Activated naive CD8-positive, alpha-beta T cell treated with anti-CD3 and anti-CD28 coated beads, Interleukin-2, amount 50 U/mL, for 24 hours (primary cell): Measurements from ENCODE around the gene AP1G1.
A peak's percentile ranks its signal among the peaks of the same experiment; 100 is the strongest.
"Not testable (repeated sequence)": the region's sequence is repeated elsewhere in the genome, so short reads cannot be mapped to it uniquely, and the experiment has no call there.

Source experiments
- ATAC-seq: fragments of 150-1000 bp; cut with Tn5 transposase; one replicate; pipeline ENCODE4 v1.10.0; 2021
- DNase-seq: peaks from one replicate; pipeline ENCODE4 v3.0.0; 2021
- H3K27ac Mint-ChIP-seq: one replicate; pipeline ENCODE4 v1.8.0; 2021; ENCODE audit warnings: mild to moderate bottlenecking, mixed read lengths
- H3K27me3 Mint-ChIP-seq: one replicate; pipeline ENCODE4 v1.8.0; 2021; ENCODE audit warnings: mixed read lengths
- H3K36me3 Mint-ChIP-seq: one replicate; pipeline ENCODE4 v1.8.0; 2021; ENCODE audit warnings: low read depth, mixed read lengths
- H3K4me1 Mint-ChIP-seq: one replicate; pipeline ENCODE4 v1.8.0; 2021; ENCODE audit warnings: mixed read lengths
- H3K4me3 Mint-ChIP-seq: one replicate; pipeline ENCODE4 v1.8.0; 2021; ENCODE audit warnings: mild to moderate bottlenecking, moderate library complexity, mixed read lengths
- H3K9me3 Mint-ChIP-seq: one replicate; pipeline ENCODE4 v1.8.0; 2021; ENCODE audit warnings: mixed read lengths

Gene AP1G1

DNA sequence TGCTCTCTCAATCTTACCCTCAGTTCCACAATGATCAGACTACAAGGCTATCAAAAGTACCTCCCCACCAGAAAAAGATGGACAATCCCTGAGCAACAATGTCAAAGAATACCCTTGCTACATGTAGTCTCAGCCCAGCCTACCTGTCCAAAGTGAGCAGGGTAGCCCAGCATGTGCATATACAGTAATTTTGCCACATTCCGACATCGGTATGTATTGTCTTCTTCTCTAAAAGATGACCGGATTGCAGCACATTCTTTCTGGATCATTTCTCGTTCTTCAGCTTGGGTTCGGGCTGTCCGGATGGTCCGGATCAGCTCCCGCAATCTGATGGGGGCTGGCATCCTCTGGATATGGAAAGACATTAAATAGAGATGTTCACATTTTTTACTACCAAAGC lies 19.5 kb downstream of the AP1G1 start:
- Mint-ChIP-seq H3K4me1 (peaks cover 40% of the 10 kb centered on the region), H3K27ac (no peak overlapping the region), H3K4me3 (no peak overlapping the region), H3K27me3 (no peaks in the 10 kb centered on the region), H3K36me3 (peaks cover 27% of the 10 kb centered on the region), H3K9me3 (no peaks in the 10 kb centered on the region)
- ATAC-seq: no peak
- DNase-seq: no peak

DNA sequence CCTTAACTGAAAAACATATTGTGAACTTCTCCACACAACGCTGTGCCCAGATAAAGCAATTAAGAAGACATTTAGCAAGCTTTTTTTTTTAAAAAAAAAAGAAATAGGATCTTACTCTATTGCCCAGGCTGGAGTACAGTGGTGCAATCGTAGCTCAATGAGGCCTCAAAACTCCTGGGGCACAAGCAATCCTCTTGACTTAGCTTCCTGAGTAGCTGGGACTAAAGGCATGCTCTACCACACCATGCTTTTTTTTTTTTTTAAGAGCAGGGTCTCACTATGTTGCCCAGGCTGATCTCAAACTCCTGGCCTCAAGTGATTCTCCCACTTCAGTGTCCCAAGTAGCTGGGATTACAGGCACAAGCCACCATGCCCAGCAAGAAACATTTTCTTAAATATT lies 20.1 kb downstream of the AP1G1 start:
- Mint-ChIP-seq H3K9me3 (no peaks in the 10 kb centered on the region), H3K36me3 (peaks cover 27% of the 10 kb centered on the region), H3K27me3 (no peaks in the 10 kb centered on the region), H3K4me3 (no peak overlapping the region), H3K4me1 (peaks cover 35% of the 10 kb centered on the region), H3K27ac (no peak overlapping the region)
- ATAC-seq (no peak), DNase-seq (no peak)

DNA sequence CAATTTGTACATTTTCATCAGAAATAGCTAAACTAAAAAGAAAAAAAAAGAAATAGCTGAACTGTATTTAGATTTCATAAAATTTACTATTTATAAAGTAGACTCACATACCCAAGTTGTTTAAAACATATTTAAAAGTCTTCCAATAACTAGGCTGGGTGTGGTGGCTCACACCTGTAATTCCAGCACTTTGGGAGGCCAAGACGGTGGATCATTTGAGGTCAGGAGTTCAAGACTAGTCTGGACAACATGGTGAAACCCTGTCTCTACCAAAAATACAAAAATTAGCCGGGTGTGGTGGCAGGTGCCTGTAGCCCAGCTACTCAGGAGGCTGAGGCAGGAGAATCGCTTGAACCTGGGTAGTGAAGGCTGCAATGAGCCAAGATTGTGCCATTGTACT lies 23.5 kb downstream of the AP1G1 start:
- ATAC-seq, H3K4me1 Mint-ChIP-seq, H3K4me3 Mint-ChIP-seq, H3K9me3 Mint-ChIP-seq, DNase-seq, H3K27ac Mint-ChIP-seq, H3K27me3 Mint-ChIP-seq: not testable (repeated sequence)
- peaks cover 25% of the 10 kb centered on the region for H3K36me3 Mint-ChIP-seq

DNA sequence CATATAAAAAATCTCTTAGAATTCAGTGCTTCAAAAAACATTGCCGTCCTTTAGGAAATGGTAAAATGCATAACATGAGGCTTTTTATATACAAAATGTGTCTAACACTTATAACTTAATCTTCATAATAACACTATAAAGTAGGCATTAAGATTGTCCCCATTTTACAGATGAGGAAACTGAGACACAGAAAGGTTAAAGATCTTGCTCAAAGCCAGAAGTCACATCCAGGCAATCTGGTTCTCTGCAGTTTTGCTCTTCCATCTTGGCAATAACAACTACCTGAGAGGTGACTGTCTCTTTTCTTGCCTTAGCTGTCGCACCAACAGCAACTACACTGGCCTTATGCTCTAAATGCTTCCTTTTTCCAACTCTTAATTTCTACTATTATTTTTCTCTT lies 24.5 kb downstream of the AP1G1 start:
- DNase-seq: no peak
- Mint-ChIP-seq H3K4me3 (no peak overlapping the region), H3K27ac (peak overlapping the region; percentile 46), H3K9me3 (no peaks in the 10 kb centered on the region), H3K36me3 (peaks cover 21% of the 10 kb centered on the region), H3K4me1 (peaks cover 4% of the 10 kb centered on the region), H3K27me3 (no peaks in the 10 kb centered on the region)
- ATAC-seq: no peak

DNA sequence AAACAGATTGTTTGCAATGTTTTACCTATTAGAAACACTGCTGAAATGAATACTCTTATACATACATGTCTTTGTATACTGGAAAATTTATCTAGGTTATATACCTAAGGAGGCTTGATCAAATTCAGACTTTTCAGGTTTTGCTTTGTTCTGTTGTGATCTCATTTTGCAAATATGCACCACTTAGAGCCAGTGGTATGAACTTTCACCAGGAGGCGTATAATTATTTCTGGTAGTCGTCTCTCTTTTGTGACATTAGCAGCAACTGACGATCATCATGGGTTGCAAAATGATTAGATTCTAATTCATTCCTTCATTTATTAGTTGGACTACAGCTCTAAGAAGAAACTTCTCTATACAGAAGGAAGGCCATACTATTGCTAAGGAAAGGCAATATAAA lies 26.9 kb downstream of the AP1G1 start:
- ATAC-seq (no peak), DNase-seq (no peak)
- Mint-ChIP-seq H3K27ac (no peak overlapping the region), H3K36me3 (peaks cover 7% of the 10 kb centered on the region), H3K27me3 (no peaks in the 10 kb centered on the region), H3K9me3 (no peaks in the 10 kb centered on the region), H3K4me1 (peaks cover 9% of the 10 kb centered on the region), H3K4me3 (no peak overlapping the region)

DNA sequence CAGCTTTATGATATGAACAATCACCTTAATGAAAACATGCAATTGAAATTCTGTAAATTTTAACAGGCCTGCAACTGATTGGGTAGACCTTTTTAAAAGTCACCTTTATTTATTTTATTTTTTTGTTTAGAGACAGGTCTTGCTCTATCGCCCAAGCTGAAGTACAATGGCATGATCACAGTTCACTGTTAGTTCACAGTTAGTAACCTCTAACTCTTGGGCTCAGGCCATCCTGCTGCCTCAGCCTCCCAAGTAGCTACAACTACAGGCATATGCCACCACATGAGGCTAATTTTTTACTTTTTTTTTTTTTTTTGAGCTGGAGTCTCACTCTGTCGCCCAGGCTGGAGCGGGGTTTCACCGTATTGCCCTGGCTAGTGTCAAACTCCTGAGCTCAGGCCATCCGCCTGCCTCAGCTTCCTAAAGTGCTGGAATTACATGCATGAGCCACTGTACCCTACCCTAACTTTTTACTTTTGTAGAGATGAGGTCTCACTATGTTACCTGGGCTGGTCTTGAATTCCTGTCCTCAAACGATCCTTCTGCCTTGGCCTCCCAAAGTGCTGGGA lies 28.0 kb downstream of the AP1G1 start:
- H3K9me3 Mint-ChIP-seq: no peaks in the 10 kb centered on the region
- H3K36me3 Mint-ChIP-seq: peaks cover 14% of the 10 kb centered on the region
- no peak overlapping the region for H3K27ac Mint-ChIP-seq
- no peak overlapping the region for H3K4me3 Mint-ChIP-seq
- H3K27me3 Mint-ChIP-seq: no peaks in the 10 kb centered on the region
- peaks cover 20% of the 10 kb centered on the region for H3K4me1 Mint-ChIP-seq
- ATAC-seq (no peak), DNase-seq (no peak)

DNA sequence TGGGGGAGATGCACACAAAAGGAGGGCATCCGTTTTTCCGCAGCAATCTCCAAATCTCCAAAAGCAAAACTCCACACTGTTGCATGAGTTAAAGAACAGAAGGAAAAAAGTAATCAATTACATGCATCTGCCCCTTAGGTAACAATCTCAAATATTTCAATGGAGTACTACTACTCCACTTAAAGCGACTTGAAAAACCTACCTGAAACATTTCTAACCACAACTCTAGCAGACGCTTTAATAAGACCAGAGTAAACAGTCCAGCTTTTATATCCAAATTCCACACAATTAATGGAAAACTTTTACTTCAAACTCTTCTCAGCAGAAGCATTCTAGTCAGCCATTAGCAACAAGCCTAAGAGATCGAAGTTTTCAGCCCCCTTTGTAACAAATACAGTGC lies 29.9 kb downstream of the AP1G1 start:
- Mint-ChIP-seq H3K27me3 (no peaks in the 10 kb centered on the region), H3K36me3 (peaks cover 18% of the 10 kb centered on the region), H3K27ac (no peak overlapping the region), H3K9me3 (no peaks in the 10 kb centered on the region), H3K4me1 (peaks cover 24% of the 10 kb centered on the region), H3K4me3 (no peak overlapping the region)
- no peak for ATAC-seq
- DNase-seq: no peak

DNA sequence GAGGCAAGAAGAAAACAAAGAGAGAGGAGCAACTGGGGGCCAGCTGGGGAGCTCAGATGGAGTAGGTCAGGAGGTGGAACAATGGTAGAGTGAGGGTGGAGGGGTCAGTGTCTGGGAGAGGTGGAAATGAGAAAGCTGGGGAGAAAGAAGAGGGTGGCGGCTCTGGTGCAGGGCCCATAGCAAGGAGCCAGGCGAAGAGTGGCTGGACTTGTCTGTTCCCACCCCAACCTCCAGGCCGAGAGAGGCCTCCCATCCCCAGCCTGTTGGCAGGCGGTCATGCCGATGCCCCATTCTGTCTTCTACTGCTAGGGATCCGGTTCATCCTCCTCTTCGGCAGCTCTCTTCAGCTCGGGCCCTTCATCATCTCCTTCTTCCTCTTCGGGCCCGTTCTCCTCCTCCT lies 31.3 kb downstream of the AP1G1 start:
- Mint-ChIP-seq H3K4me3 (no peak overlapping the region), H3K4me1 (peaks cover 24% of the 10 kb centered on the region), H3K27ac (no peak overlapping the region), H3K9me3 (no peaks in the 10 kb centered on the region), H3K36me3 (peaks cover 21% of the 10 kb centered on the region), H3K27me3 (no peaks in the 10 kb centered on the region)
- no peak for DNase-seq
- ATAC-seq: no peak

DNA sequence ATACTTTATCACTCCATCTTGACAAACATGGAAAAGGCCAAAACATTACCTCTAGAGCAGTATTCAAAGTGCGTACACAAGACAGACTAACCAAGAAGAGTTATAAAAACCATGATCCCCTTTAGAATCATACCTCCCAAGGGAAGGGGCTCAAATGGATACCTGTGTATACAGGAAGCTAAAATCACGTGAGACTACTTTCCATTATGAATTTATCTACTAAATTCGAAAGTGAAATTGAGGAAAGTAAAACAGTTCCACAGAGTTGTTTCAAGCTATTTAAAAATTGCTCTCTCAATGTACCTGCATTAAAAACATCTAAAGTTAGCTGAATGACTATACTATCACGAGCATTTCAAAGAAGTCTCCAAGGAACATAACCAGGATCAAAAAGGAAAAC lies 32.7 kb downstream of the AP1G1 start:
- Mint-ChIP-seq H3K9me3 (no peaks in the 10 kb centered on the region), H3K27me3 (no peaks in the 10 kb centered on the region), H3K4me1 (peaks cover 24% of the 10 kb centered on the region), H3K36me3 (peaks cover 27% of the 10 kb centered on the region), H3K27ac (peak overlapping the region; percentile 63), H3K4me3 (no peak overlapping the region)
- ATAC-seq (no peak), DNase-seq (no peak)

DNA sequence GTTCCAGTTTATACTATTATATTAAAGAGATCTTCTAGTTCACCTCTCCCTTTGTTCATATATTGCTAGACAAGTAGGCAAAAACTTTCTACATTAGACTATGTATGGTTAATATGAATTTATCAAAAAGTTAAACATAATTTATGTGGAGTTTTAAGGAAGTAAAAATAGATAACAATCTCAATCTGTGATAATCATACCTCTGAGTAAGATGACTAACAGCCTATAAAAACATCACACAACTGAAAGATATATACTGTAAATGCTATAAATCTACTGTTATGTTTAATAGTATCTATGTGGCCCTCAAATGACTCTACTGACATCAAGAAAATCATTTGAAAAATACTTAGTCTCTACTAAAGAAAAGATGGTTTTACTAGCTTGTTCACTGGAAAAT lies 37.1 kb downstream of the AP1G1 start:
- ATAC-seq (no peak), DNase-seq (no peak)
- H3K27me3 Mint-ChIP-seq: no peaks in the 10 kb centered on the region
- peaks cover 42% of the 10 kb centered on the region for H3K36me3 Mint-ChIP-seq
- peaks cover 14% of the 10 kb centered on the region for H3K4me1 Mint-ChIP-seq
- H3K4me3 Mint-ChIP-seq: no peak overlapping the region
- H3K9me3 Mint-ChIP-seq: no peaks in the 10 kb centered on the region
- H3K27ac Mint-ChIP-seq: no peak overlapping the region

DNA sequence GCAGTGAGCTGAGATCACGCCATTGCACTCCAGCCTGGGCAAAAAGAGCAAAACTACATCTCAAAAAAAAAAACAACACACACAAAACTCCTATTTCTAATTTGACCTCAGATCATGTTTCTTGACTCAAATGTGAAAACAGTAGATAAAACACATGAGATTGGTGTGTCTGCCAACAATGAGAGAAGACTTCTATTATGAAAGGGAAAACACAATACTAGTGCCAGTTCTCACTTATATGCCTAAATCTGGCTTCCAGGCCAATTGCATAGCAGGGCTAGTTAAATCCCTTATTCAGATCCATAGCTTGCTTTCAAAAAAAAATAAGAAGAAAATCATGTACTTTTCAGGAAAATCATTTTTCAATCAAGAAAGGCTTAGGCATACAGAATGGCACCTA lies 39.4 kb downstream of the AP1G1 start:
- ATAC-seq (no peak), DNase-seq (no peak)
- Mint-ChIP-seq H3K9me3 (no peaks in the 10 kb centered on the region), H3K27ac (no peak overlapping the region), H3K4me3 (no peak overlapping the region), H3K27me3 (no peaks in the 10 kb centered on the region), H3K36me3 (peaks cover 33% of the 10 kb centered on the region), H3K4me1 (no peaks in the 10 kb centered on the region)

DNA sequence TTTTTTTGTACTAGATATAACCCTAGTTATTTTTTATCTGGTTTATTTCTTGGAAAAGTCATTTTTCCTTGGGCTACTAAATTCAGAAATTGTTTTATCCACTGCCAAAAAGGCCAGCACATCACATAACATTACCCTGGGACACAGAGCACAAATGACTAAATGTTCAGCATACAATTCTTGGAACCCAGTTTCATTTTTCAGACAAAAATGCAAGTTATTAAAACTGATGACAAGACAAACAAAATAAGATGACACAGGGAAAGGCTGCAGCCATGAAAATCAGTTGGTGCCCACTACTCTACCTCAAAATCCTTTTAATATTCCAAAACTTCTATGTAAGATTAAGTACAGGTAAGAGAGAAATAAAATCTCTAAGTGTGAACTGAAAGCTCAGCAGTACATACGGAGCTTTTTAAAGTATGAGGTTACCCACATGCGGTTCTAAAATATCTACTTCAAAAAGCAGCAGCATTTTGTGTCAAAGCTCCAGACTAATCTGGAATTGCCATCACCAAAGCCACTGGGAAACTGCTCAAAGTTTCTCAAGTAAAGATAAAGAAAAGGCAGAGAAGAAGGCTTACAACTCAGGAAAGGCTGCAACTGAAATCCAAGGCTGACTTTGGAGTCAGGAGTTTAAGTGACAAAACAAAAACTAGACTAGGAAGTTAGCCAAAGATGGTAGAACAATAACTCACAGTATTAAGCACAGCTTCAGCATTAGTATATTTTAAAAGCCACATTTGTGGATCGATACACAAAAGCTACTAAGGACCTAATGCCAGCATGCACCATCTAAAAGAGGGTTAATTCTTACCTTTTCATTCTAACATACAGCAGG lies 41.4 kb downstream of the AP1G1 start:
- H3K9me3 Mint-ChIP-seq: no peaks in the 10 kb centered on the region
- no peak for ATAC-seq
- no peak overlapping the region for H3K4me3 Mint-ChIP-seq
- H3K27me3 Mint-ChIP-seq: no peaks in the 10 kb centered on the region
- no peak overlapping the region for H3K27ac Mint-ChIP-seq
- H3K36me3 Mint-ChIP-seq: peaks cover 35% of the 10 kb centered on the region
- H3K4me1 Mint-ChIP-seq: no peaks in the 10 kb centered on the region
- DNase-seq: no peak

DNA sequence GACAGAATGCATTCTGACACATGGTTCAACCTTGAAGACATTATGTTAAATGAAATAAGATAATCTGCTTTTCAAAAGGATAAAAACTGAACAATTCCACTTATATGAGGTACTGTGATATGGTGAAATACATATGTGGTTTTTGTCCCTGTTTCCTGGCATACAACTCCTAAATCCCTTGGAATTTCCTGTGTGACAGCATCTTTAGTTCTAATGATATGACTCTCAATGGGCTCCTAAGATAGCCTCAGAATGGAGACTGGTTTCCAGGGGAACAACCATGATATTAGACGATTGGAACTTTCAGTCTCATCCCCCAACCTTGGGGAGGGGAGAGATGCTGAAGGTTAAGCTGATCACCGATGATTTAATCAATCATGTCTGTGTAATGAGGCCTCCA lies 46.4 kb downstream of the AP1G1 start:
- ATAC-seq: no peak
- H3K27me3 Mint-ChIP-seq: no peaks in the 10 kb centered on the region
- no peaks in the 10 kb centered on the region for H3K4me1 Mint-ChIP-seq
- H3K27ac Mint-ChIP-seq: no peak overlapping the region
- H3K36me3 Mint-ChIP-seq: peaks cover 24% of the 10 kb centered on the region
- no peak overlapping the region for H3K4me3 Mint-ChIP-seq
- H3K9me3 Mint-ChIP-seq: no peaks in the 10 kb centered on the region
- no peak for DNase-seq

DNA sequence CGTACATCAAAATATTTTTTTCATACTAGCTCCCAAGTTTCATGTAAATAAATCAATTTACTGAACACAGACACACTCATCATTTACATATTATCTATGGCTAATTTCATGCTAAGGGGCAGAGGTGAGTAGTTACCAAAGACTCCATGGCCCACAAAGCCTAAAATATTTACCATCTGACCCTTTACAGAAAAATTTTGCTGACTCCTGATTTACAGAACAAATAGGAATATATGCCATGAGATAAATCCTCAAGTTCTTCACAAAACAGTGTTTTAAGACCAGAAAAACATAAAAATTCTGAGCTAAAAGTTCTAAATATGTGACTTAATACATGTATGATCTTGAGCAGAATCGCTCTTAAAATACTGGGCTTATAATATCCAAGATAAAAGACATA lies 47.5 kb downstream of the AP1G1 start:
- no peaks in the 10 kb centered on the region for H3K9me3 Mint-ChIP-seq
- H3K27me3 Mint-ChIP-seq: no peaks in the 10 kb centered on the region
- DNase-seq (no peak), ATAC-seq (no peak)
- H3K4me3 Mint-ChIP-seq: no peak overlapping the region
- H3K27ac Mint-ChIP-seq: no peak overlapping the region
- peaks cover 32% of the 10 kb centered on the region for H3K36me3 Mint-ChIP-seq
- no peaks in the 10 kb centered on the region for H3K4me1 Mint-ChIP-seq

DNA sequence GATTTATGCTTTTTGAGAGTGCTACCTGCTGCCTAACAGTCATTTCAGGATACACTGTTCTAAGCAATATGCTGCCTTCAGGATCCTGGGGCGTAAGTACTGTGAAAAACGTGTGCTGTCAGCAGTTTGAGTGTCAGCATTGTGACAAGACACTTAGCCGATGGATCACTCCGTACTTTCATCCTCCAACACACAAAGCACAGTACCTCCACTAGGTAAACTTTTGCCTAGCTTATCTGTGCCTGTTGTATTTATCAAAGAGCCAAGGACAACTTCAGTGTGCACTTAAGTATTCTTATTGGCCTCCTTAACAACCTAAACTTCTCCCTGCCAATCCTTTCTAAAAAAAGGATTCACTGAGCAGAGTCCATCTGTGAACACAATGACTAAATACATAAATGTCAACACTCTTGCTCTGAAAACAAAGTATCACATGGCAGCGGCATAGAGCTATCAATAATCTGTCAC lies 50.3 kb downstream of the AP1G1 start:
- DNase-seq: no peak
- no peak overlapping the region for H3K27ac Mint-ChIP-seq
- H3K27me3 Mint-ChIP-seq: no peaks in the 10 kb centered on the region
- no peak for ATAC-seq
- H3K4me3 Mint-ChIP-seq: no peak overlapping the region
- H3K36me3 Mint-ChIP-seq: peaks cover 36% of the 10 kb centered on the region
- no peaks in the 10 kb centered on the region for H3K9me3 Mint-ChIP-seq
- H3K4me1 Mint-ChIP-seq: peaks cover 5% of the 10 kb centered on the region
